ENCODE results near the gene RNASEH2A. TPM values are rescaled to one million over a fixed set of nuclear protein-coding genes. Genes with fewer than 3 reads are reported as not detected.

RNASEH2A gene
- total and polyA plus RNA-seq, 2 of the 13 experiments (the other 11 are each of a cell fraction or from before 2014, with no cell fraction given) = 25.1 to 35.8 TPM

GRCh38 chr19:12806242-12807081 is at the start of gene RNASEH2A (continued):
- TF ChIP-seq PATZ1 (CRISPR knock-in tag; IDR thresholded peaks at IDR 0.05) (peak; percentile 57), ONECUT2 (CRISPR knock-in tag; IDR thresholded peaks at IDR 0.05) (peak; percentile 12; the same call in 1 of the 2 replicates), ZNF883 (CRISPR knock-in tag; IDR thresholded peaks at IDR 0.05; ENCODE audit: not compliant biosample characterization) (peak; percentile 83), ATAD3A (CRISPR knock-in tag; IDR thresholded peaks at IDR 0.05) (no peak), ZNF704 (CRISPR knock-in tag; IDR thresholded peaks at IDR 0.05; ENCODE audit: borderline replicate concordance) (0 out of 2 replicates have a peak, but pooled peaks have one; percentile 85), ZNF644 (CRISPR knock-in tag; IDR thresholded peaks at IDR 0.05; ENCODE audit: low read depth) (no peak), ZC3H4 (CRISPR knock-in tag; IDR thresholded peaks at IDR 0.05; ENCODE audit: borderline replicate concordance) (no peak), U2AF1 (optimal IDR thresholded peaks at IDR 0.05; ENCODE audit: low read depth, low read length) (no peak), ZBTB43 (CRISPR knock-in tag; conservative IDR thresholded peaks at IDR 0.05) (peak; percentile 74; the same call in 1 of the 2 replicates), ZNF484 (CRISPR knock-in tag; IDR thresholded peaks at IDR 0.05; ENCODE audit: borderline replicate concordance, low read depth) (0 out of 2 replicates have a peak, but pooled peaks have one; percentile 19), MXI1 (IDR thresholded peaks at IDR 0.05; ENCODE audit: borderline replicate concordance, low read depth, low read length) (peak; percentile 73; the same call in 2 of the 3 replicates), TFDP2 (CRISPR knock-in tag; IDR thresholded peaks at IDR 0.05) (peak; percentile 99), ZBTB3 (CRISPR knock-in tag; IDR thresholded peaks at IDR 0.05; ENCODE audit: borderline replicate concordance, low read depth) (no peak), ZNF225 (CRISPR knock-in tag; IDR thresholded peaks at IDR 0.05) (peak; percentile 62; the same call in 1 of the 2 replicates), CENPX (CRISPR knock-in tag; IDR thresholded peaks at IDR 0.05) (no peak), ZNF333 (CRISPR knock-in tag; IDR thresholded peaks at IDR 0.05; ENCODE audit: borderline replicate concordance) (0 out of 2 replicates have a peak, but pooled peaks have one; percentile 54), ATF7 (IDR thresholded peaks at IDR 0.05) (no peak), ATF7 (CRISPR knock-in tag; IDR thresholded peaks at IDR 0.05) (0 out of 2 replicates have a peak, but pooled peaks have one; percentile 55), NONO (IDR thresholded peaks at IDR 0.05) (no peak), NONO (CRISPR knock-in tag; conservative IDR thresholded peaks at IDR 0.05) (peak; percentile 86), ZNF75D (CRISPR knock-in tag; IDR thresholded peaks at IDR 0.05; ENCODE audit: borderline replicate concordance) (no peak), KLF13 (CRISPR knock-in tag; IDR thresholded peaks at IDR 0.05) (no peak)
